Immature natural killer cell (primary cell): Measurements from ENCODE around the gene HDAC2. TPM values are rescaled to one million over a fixed set of nuclear protein-coding genes. Genes with fewer than 3 reads are reported as not detected.

Source experiments
- DNase-seq, 3 donors: peaks; one replicate each; pipeline ENCODE4 v3.0.0; 2022; ENCODE audit warnings: mixed read lengths in 1 of 3
- H3K27ac Mint-ChIP-seq, 6 donors: one replicate each; pipeline ENCODE4 v1.8.0; 2020; ENCODE audit warnings: mixed read lengths in 6 of 6, mild to moderate bottlenecking in 5 of 6, inconsistent platforms in 4 of 6, moderate library complexity in 3 of 6
- H3K27me3 Mint-ChIP-seq, 3 donors: one replicate each; pipeline ENCODE4 v1.8.0; 2020 to 2021; ENCODE audit warnings: low read depth in 3 of 3, mild to moderate bottlenecking in 3 of 3, mixed read lengths in 3 of 3, moderate library complexity in 3 of 3, inconsistent platforms in 1 of 3
- H3K36me3 Mint-ChIP-seq, 3 donors: one replicate each; pipeline ENCODE4 v1.8.0; 2020; ENCODE audit warnings: mixed read lengths in 3 of 3, inconsistent platforms in 2 of 3, mild to moderate bottlenecking in 2 of 3
- H3K4me1 Mint-ChIP-seq, 2 donors: one replicate each; pipeline ENCODE4 v1.8.0; 2020; ENCODE audit warnings: inconsistent platforms in 2 of 2, mild to moderate bottlenecking in 2 of 2, mixed read lengths in 2 of 2, moderate library complexity in 1 of 2
- H3K4me3 Mint-ChIP-seq, 5 donors: one replicate each; pipeline ENCODE4 v1.8.0; 2020; ENCODE audit warnings: mild to moderate bottlenecking in 5 of 5, mixed read lengths in 5 of 5, inconsistent platforms in 3 of 5, moderate library complexity in 3 of 5
- H3K9me3 Mint-ChIP-seq, 6 donors: one replicate each; pipeline ENCODE4 v1.8.0; 2020; ENCODE audit warnings: mild to moderate bottlenecking in 6 of 6, mixed read lengths in 6 of 6, inconsistent platforms in 4 of 6, moderate library complexity in 3 of 6
- polyA plus RNA-seq, 3 donors: library from polyadenylated mRNA; unstranded; fragments of 300-500 nt; fragmentation: Illumina TruSeq; gene quantifications; one replicate each; pipeline ENCODE4 v1.2.3, GENCODE V29; 2021

Gene HDAC2
- polyA plus RNA-seq, 3 donors from 2014 or later, result 61.2 to 103 (median 90.3) TPM

DNA sequence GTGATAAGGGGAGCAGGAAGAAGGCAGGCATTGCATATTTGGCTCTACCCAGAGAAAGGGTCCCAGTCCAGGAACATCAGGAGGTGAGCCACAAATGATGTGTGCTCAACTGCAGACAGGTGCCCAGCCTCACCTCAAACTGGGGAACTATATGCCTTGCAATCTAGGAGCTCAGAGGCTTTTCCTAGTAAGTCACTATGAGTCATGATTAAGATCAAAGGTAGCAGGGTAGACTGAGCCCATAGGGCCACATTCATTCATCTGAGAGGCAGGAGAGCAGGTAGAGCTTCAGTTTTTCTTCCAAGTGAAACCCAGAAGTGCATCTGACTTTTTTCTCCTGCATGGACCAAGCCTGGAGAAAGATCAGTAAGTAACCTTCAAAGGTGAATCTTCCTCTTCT is 82.5 kb downstream of the HDAC2 start:
- Mint-ChIP-seq H3K9me3 (peaks cover 0 to 4% (median 0%) of the 10 kb centered on the region in 6 donors), H3K4me3 (no peak overlapping the region), H3K27me3 (peaks cover 2% of the 10 kb centered on the region in 3 donors), H3K4me1 (no peaks in the 10 kb centered on the region), H3K36me3 (no peaks in the 10 kb centered on the region), H3K27ac (no peak overlapping the region)
- DNase-seq, result no peak

DNA sequence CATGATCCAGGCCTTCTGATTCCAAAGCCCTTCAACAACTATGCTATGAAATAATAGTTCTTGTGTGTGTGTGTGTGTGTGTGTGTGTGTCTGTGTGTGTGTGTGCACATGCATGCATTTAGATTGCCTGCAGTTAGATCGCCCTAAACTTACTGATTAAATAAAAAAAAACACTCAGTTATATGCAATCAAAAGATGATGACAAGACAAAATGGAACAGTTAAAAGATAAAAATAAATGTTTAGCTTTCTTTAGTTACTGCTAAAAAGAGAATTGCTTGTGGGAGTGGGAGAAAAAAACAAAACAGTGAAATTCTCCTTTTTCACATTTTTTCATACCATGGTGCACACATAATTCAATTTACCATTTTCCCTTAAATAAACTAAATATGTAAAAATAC is 84.4 kb downstream of the HDAC2 start:
- H3K27me3 Mint-ChIP-seq, result peaks cover 2 to 5% (median 2%) of the 10 kb centered on the region in 3 donors
- H3K4me3 Mint-ChIP-seq, result no peak overlapping the region
- H3K9me3 Mint-ChIP-seq, result peaks cover 0 to 2% (median 0%) of the 10 kb centered on the region in 6 donors
- no peak overlapping the region for H3K27ac Mint-ChIP-seq
- no peaks in the 10 kb centered on the region for H3K4me1 Mint-ChIP-seq
- H3K36me3 Mint-ChIP-seq, result no peaks in the 10 kb centered on the region
- no peak for DNase-seq

DNA sequence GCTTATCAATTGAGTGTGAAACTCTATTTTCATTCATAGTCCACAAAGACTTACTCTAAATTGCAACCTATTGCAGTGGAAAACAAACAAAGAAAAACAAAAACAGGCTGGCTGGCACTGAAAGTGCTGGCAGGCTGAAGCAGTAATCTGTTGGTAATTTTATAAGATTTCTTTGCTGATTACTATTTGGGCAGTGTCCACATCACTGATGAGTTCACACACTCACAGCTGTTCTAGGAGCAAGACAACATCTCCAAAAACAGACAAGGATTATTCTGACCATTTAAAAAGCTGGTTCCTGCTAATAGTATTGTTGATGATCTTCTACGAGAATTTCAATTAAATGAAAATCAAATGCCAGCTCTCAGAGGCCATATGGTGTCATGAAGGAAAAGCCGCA is 86.9 kb downstream of the HDAC2 start:
- no peak overlapping the region for H3K4me3 Mint-ChIP-seq

More for the DNA sequence above, 86.9 kb downstream of the HDAC2 start:
- no peaks in the 10 kb centered on the region for H3K4me1 Mint-ChIP-seq
- peaks cover 2 to 12% (median 3%) of the 10 kb centered on the region in 3 donors for H3K27me3 Mint-ChIP-seq
- no peak overlapping the region for H3K27ac Mint-ChIP-seq
- no peak for DNase-seq
- H3K9me3 Mint-ChIP-seq, result peaks cover 0 to 2% (median 0%) of the 10 kb centered on the region in 6 donors
- no peaks in the 10 kb centered on the region for H3K36me3 Mint-ChIP-seq

Other genes starting within 250 kb of the HDAC2 start
- gene MARCKS, start 113.8 kb downstream of the HDAC2 start, polyA plus RNA-seq, result under 1 TPM in 2 of 3 donors, not detected in 1; 0.04 to 0.12 TPM